Measurements from ENCODE around the gene TMEM138. TPM values are rescaled to one million over a fixed set of nuclear protein-coding genes. Genes with fewer than 3 reads are reported as not detected.

TMEM138 gene
- polyA plus RNA-seq, 1 donor from 2014 or later: 19.6 TPM

GRCh38 chr11:61414547-61414946, 52.4 kb downstream of the TMEM138 start:
- Histone ChIP-seq H3K9me2 (ENCODE audit: insufficient read depth, low read length) (no peaks in the 10 kb centered on the region), H3K4me2 (ENCODE audit: low read length) (no peak overlapping the region), H3F3A (ENCODE audit: insufficient read depth, low read length, poor library complexity, severe bottlenecking) (no peaks in the 10 kb centered on the region), H2AFZ (ENCODE audit: low read depth, low read length) (no peak overlapping the region), H3K36me3 (ENCODE audit: insufficient read depth, low read length) (peaks cover 14% of the 10 kb centered on the region), H3K27ac (ENCODE audit: low read length) (no peak overlapping the region), H3K9ac (ENCODE audit: low read length) (no peak overlapping the region), H4K20me1 (ENCODE audit: insufficient read depth) (no peaks in the 10 kb centered on the region), H3K9me3 (ENCODE audit: low read length) (no peaks in the 10 kb centered on the region), H3K27me3 (ENCODE audit: insufficient read depth, low read depth, low read length) (no peaks in the 10 kb centered on the region), H3K79me2 (replicated peaks; ENCODE audit: insufficient read depth, low read length) (peaks cover 8% of the 10 kb centered on the region), H3K4me3 (ENCODE audit: low read length) (no peak overlapping the region)
- TF ChIP-seq MXI1 (conservative IDR thresholded peaks at IDR 0.05; ENCODE audit: poor library complexity, severe bottlenecking) (no peak), TAF1 (IDR thresholded peaks at IDR 0.05; ENCODE audit: low read depth) (no peak), EZH2 (IDR thresholded peaks at IDR 0.05; ENCODE audit: borderline replicate concordance, insufficient read depth, low read length, poor library complexity, severe bottlenecking) (no peak), RAD21 (conservative IDR thresholded peaks at IDR 0.05) (no peak), SMC3 (conservative IDR thresholded peaks at IDR 0.05; ENCODE audit: poor library complexity) (no peak), POLR2AphosphoS5 (IDR thresholded peaks at IDR 0.05) (no peak)
- TF ChIP-seq, protein P1, sequence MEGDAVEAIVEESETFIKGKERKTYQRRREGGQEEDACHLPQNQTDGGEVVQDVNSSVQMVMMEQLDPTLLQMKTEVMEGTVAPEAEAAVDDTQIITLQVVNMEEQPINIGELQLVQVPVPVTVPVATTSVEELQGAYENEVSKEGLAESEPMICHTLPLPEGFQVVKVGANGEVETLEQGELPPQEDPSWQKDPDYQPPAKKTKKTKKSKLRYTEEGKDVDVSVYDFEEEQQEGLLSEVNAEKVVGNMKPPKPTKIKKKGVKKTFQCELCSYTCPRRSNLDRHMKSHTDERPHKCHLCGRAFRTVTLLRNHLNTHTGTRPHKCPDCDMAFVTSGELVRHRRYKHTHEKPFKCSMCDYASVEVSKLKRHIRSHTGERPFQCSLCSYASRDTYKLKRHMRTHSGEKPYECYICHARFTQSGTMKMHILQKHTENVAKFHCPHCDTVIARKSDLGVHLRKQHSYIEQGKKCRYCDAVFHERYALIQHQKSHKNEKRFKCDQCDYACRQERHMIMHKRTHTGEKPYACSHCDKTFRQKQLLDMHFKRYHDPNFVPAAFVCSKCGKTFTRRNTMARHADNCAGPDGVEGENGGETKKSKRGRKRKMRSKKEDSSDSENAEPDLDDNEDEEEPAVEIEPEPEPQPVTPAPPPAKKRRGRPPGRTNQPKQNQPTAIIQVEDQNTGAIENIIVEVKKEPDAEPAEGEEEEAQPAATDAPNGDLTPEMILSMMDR (IDR thresholded peaks at IDR 0.05; ENCODE audit: poor library complexity, severe bottlenecking): no peak
- TF ChIP-seq, protein P2, sequence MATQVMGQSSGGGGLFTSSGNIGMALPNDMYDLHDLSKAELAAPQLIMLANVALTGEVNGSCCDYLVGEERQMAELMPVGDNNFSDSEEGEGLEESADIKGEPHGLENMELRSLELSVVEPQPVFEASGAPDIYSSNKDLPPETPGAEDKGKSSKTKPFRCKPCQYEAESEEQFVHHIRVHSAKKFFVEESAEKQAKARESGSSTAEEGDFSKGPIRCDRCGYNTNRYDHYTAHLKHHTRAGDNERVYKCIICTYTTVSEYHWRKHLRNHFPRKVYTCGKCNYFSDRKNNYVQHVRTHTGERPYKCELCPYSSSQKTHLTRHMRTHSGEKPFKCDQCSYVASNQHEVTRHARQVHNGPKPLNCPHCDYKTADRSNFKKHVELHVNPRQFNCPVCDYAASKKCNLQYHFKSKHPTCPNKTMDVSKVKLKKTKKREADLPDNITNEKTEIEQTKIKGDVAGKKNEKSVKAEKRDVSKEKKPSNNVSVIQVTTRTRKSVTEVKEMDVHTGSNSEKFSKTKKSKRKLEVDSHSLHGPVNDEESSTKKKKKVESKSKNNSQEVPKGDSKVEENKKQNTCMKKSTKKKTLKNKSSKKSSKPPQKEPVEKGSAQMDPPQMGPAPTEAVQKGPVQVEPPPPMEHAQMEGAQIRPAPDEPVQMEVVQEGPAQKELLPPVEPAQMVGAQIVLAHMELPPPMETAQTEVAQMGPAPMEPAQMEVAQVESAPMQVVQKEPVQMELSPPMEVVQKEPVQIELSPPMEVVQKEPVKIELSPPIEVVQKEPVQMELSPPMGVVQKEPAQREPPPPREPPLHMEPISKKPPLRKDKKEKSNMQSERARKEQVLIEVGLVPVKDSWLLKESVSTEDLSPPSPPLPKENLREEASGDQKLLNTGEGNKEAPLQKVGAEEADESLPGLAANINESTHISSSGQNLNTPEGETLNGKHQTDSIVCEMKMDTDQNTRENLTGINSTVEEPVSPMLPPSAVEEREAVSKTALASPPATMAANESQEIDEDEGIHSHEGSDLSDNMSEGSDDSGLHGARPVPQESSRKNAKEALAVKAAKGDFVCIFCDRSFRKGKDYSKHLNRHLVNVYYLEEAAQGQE (IDR thresholded peaks at IDR 0.05; ENCODE audit: borderline replicate concordance): no peak

DNA sequence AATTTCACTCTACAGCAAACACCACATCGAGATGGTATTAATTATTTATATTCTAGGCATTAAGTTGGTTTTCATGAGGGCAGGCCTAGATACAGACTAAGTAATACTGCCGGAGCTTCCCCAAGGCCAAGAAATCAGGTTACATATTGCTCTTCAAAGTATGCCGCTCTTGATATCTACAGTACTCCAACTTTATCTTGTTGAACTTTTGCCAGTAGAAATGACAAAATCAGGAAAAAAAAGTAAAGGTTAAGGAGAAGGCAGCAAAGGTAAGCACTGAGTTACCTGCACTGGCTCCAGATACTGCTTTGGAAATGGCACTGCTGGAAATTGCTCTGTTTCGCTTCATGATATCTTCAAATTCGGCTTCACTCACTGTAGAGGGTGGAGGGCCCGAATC, 53.2 kb downstream of the TMEM138 start:
- H3K27me3 ChIP-seq (ENCODE audit: insufficient read depth, low read depth, low read length): no peaks in the 10 kb centered on the region
- no peak overlapping the region for H3K27ac ChIP-seq (ENCODE audit: low read length)
- peaks cover 8% of the 10 kb centered on the region for H3K79me2 ChIP-seq (replicated peaks; ENCODE audit: insufficient read depth, low read length)
- H3K9me2 ChIP-seq (ENCODE audit: insufficient read depth, low read length): no peaks in the 10 kb centered on the region
- H3K4me2 ChIP-seq (ENCODE audit: low read length): no peak overlapping the region
- H3K9ac ChIP-seq (ENCODE audit: low read length): no peak overlapping the region
- H3K36me3 ChIP-seq (ENCODE audit: insufficient read depth, low read length): peaks cover 14% of the 10 kb centered on the region
- no peaks in the 10 kb centered on the region for H3F3A ChIP-seq (ENCODE audit: insufficient read depth, low read length, poor library complexity, severe bottlenecking)
- H3K4me3 ChIP-seq (ENCODE audit: low read length): no peak overlapping the region
- H3K9me3 ChIP-seq (ENCODE audit: low read length): no peaks in the 10 kb centered on the region
- no peaks in the 10 kb centered on the region for H4K20me1 ChIP-seq (ENCODE audit: insufficient read depth)
- no peak overlapping the region for H2AFZ ChIP-seq (ENCODE audit: low read depth, low read length)
- TF ChIP-seq RAD21 (conservative IDR thresholded peaks at IDR 0.05) (no peak), EZH2 (IDR thresholded peaks at IDR 0.05; ENCODE audit: borderline replicate concordance, insufficient read depth, low read length, poor library complexity, severe bottlenecking) (no peak), POLR2AphosphoS5 (IDR thresholded peaks at IDR 0.05) (no peak), TAF1 (IDR thresholded peaks at IDR 0.05; ENCODE audit: low read depth) (no peak), EP300 (conservative IDR thresholded peaks at IDR 0.05; ENCODE audit: poor library complexity, severe bottlenecking) (no peak), SMC3 (conservative IDR thresholded peaks at IDR 0.05; ENCODE audit: poor library complexity) (no peak), MXI1 (conservative IDR thresholded peaks at IDR 0.05; ENCODE audit: poor library complexity, severe bottlenecking) (no peak)
- TF ChIP-seq, protein P1 (IDR thresholded peaks at IDR 0.05; ENCODE audit: poor library complexity, severe bottlenecking): no peak
- TF ChIP-seq, protein P2 (IDR thresholded peaks at IDR 0.05; ENCODE audit: borderline replicate concordance): no peak
